ENCODE data around the gene BST1.

Gene BST1

DNA sequence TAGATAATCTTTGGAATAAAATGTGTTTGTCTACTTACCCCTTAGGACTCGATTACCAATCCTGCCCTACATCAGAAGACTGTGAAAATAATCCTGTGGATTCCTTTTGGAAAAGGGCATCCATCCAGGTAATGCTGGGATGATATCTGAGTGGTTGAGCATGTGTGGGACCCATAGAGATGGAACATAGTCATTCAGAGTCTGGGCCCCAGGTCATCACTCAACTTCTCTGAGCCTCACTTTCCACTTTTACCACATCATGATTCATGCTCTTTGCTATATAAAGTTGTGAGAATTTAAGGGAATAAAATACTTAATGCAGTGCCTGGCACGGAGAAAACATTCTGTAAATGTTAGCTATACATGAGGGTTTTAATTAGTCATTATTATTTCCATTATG is 8.9 kb downstream of the BST1 start:
- H3K79me2 ChIP-seq (ENCODE audit: control insufficient read depth, low read length) = no peaks in the 10 kb centered on the region
- no peaks in the 10 kb centered on the region for H4K20me1 ChIP-seq (ENCODE audit: control insufficient read depth, insufficient read depth, low read depth, low read length)
- peaks cover 8% of the 10 kb centered on the region; the same call in 1 of the 2 replicates for H3K27me3 ChIP-seq (ENCODE audit: control insufficient read depth, low read length)
- H3K4me3 ChIP-seq (ENCODE audit: low read length) = no peak overlapping the region
- no peaks in the 10 kb centered on the region for H3K9me2 ChIP-seq (replicated peaks; ENCODE audit: control insufficient read depth, low read length)
- no peak overlapping the region for H3K27ac ChIP-seq (ENCODE audit: low read depth, low read length)
- H3K9me3 ChIP-seq (ENCODE audit: control insufficient read depth, insufficient read depth, low read length) = no peaks in the 10 kb centered on the region
- H3F3A ChIP-seq (ENCODE audit: control insufficient read depth, insufficient read depth) = no peaks in the 10 kb centered on the region
- no peaks in the 10 kb centered on the region for H3K4me1 ChIP-seq (ENCODE audit: control insufficient read depth, low read length)
- no peak overlapping the region for H3K4me2 ChIP-seq (ENCODE audit: low read length)
- H3K36me3 ChIP-seq (ENCODE audit: control insufficient read depth, low read length) = no peaks in the 10 kb centered on the region
- TF ChIP-seq EZH2phosphoT487 (IDR thresholded peaks at IDR 0.05; ENCODE audit: borderline replicate concordance, low read length) = no peak

GRCh38 chr4:15712214-15712613 is 9.3 kb downstream of the BST1 start:
- Histone ChIP-seq H4K20me1 (ENCODE audit: control insufficient read depth, insufficient read depth, low read depth, low read length) (no peaks in the 10 kb centered on the region), H3F3A (ENCODE audit: control insufficient read depth, insufficient read depth) (no peaks in the 10 kb centered on the region), H3K27ac (ENCODE audit: low read depth, low read length) (no peak overlapping the region), H3K4me1 (ENCODE audit: control insufficient read depth, low read length) (no peaks in the 10 kb centered on the region), H3K9me3 (ENCODE audit: control insufficient read depth, insufficient read depth, low read length) (no peaks in the 10 kb centered on the region), H3K4me3 (ENCODE audit: low read length) (no peak overlapping the region), H3K9me2 (replicated peaks; ENCODE audit: control insufficient read depth, low read length) (no peaks in the 10 kb centered on the region), H3K79me2 (ENCODE audit: control insufficient read depth, low read length) (no peaks in the 10 kb centered on the region), H3K27me3 (ENCODE audit: control insufficient read depth, low read length) (peaks cover 8% of the 10 kb centered on the region; the same call in 1 of the 2 replicates), H3K4me2 (ENCODE audit: low read length) (no peak overlapping the region), H3K36me3 (ENCODE audit: control insufficient read depth, low read length) (no peaks in the 10 kb centered on the region)
- no peak for TF ChIP-seq CTCF (IDR thresholded peaks at IDR 0.05; ENCODE audit: low read depth, low read length, poor library complexity, severe bottlenecking)
- TF ChIP-seq EZH2phosphoT487 (IDR thresholded peaks at IDR 0.05; ENCODE audit: borderline replicate concordance, low read length) = no peak

- H3K79me2 ChIP-seq (ENCODE audit: control insufficient read depth, low read length) = no peaks in the 10 kb centered on the region
- TF ChIP-seq EZH2phosphoT487 (IDR thresholded peaks at IDR 0.05; ENCODE audit: borderline replicate concordance, low read length) (no peak), CTCF (IDR thresholded peaks at IDR 0.05; ENCODE audit: low read depth, low read length, poor library complexity, severe bottlenecking) (no peak)
- no peaks in the 10 kb centered on the region for H3K9me2 ChIP-seq (replicated peaks; ENCODE audit: control insufficient read depth, low read length)
- H3K36me3 ChIP-seq (ENCODE audit: control insufficient read depth, low read length) = no peaks in the 10 kb centered on the region
- H3F3A ChIP-seq (ENCODE audit: control insufficient read depth, insufficient read depth) = no peaks in the 10 kb centered on the region
- no peaks in the 10 kb centered on the region for H3K9me3 ChIP-seq (ENCODE audit: control insufficient read depth, insufficient read depth, low read length)
- no peak overlapping the region for H3K4me2 ChIP-seq (ENCODE audit: low read length)
- H3K4me1 ChIP-seq (ENCODE audit: control insufficient read depth, low read length) = no peaks in the 10 kb centered on the region
- no peak overlapping the region for H3K4me3 ChIP-seq (ENCODE audit: low read length)
- H3K27ac ChIP-seq (ENCODE audit: low read depth, low read length) = no peak overlapping the region
- no peaks in the 10 kb centered on the region for H4K20me1 ChIP-seq (ENCODE audit: control insufficient read depth, insufficient read depth, low read depth, low read length)
- peaks cover 8% of the 10 kb centered on the region; the same call in 1 of the 2 replicates for H3K27me3 ChIP-seq (ENCODE audit: control insufficient read depth, low read length)
Observed at GRCh38 chr4:15714141-15714540, 11.3 kb downstream of the BST1 start.

DNA sequence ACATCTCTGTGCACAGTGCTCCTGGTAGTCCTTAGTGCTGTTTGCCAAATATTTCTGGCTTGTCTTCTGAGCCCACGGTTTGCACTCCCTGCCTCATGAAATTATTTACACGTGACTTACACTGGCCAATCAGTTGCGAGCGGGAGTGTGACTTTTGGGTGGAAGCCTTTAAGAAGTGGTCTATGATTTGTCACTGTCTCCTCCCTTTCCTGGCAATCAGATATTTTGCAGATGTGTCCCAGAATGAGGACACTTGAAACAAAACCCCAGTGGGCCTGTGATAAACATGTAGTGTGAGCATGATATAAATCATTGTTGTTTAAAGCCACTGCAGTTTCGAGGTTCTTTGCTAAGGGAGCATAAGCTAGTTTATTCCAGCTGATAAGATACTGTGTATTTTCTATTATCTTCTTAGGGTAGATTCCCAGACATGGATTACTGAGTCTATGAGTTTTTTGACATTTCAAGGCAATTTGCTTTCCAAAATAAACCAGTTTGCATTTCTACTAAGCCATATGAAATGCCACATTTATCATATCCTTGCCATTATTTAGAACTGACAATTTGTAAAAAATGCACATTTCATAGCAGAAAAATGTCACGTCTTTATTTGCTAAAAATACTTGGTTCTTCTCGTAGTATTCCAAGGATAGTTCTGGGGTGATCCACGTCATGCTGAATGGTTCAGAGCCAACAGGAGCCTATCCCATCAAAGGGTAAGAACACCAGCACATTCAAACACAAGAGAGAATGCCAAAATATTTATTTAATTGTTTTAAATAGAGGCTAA is 12.0 kb downstream of the BST1 start:
- H3F3A ChIP-seq (ENCODE audit: control insufficient read depth, insufficient read depth) = no peaks in the 10 kb centered on the region
- H3K27me3 ChIP-seq (ENCODE audit: control insufficient read depth, low read length) = peaks cover 8% of the 10 kb centered on the region; the same call in 1 of the 2 replicates
- no peak overlapping the region for H3K27ac ChIP-seq (ENCODE audit: low read depth, low read length)
- H4K20me1 ChIP-seq (ENCODE audit: control insufficient read depth, insufficient read depth, low read depth, low read length) = no peaks in the 10 kb centered on the region
- no peak overlapping the region for H3K4me3 ChIP-seq (ENCODE audit: low read length)
- H3K9me2 ChIP-seq (replicated peaks; ENCODE audit: control insufficient read depth, low read length) = no peaks in the 10 kb centered on the region
- no peaks in the 10 kb centered on the region for H3K79me2 ChIP-seq (ENCODE audit: control insufficient read depth, low read length)
- no peak overlapping the region for H3K4me2 ChIP-seq (ENCODE audit: low read length)
- H3K36me3 ChIP-seq (ENCODE audit: control insufficient read depth, low read length) = no peaks in the 10 kb centered on the region
- H3K9me3 ChIP-seq (ENCODE audit: control insufficient read depth, insufficient read depth, low read length) = no peaks in the 10 kb centered on the region
- TF ChIP-seq EZH2phosphoT487 (IDR thresholded peaks at IDR 0.05; ENCODE audit: borderline replicate concordance, low read length) (no peak), CTCF (IDR thresholded peaks at IDR 0.05; ENCODE audit: low read depth, low read length, poor library complexity, severe bottlenecking) (no peak)
- no peaks in the 10 kb centered on the region for H3K4me1 ChIP-seq (ENCODE audit: control insufficient read depth, low read length)

All from DOHH2 (cell line).